ENCODE results near the gene SCFD1.
"Not testable (repeated sequence)": the region's sequence is repeated elsewhere in the genome, so short reads cannot be mapped to it uniquely, and the experiment has no call there.

The SCFD1 gene

GRCh38 chr14:30673071-30673470 lies 51.0 kb downstream of the SCFD1 start:
- DNase-seq (ENCODE audit: low read depth, low spot score): no peak

- no peak for DNase-seq (ENCODE audit: low read depth, low spot score)
Measured at GRCh38 chr14:30678926-30679431, 56.9 kb downstream of the SCFD1 start.

GRCh38 chr14:30680036-30680435 lies 57.9 kb downstream of the SCFD1 start:
- DNase-seq (ENCODE audit: low read depth, low spot score): no peak

GRCh38 chr14:30680776-30681175 lies 58.7 kb downstream of the SCFD1 start:
- not testable (repeated sequence) for DNase-seq (ENCODE audit: low read depth, low spot score)

GRCh38 chr14:30681752-30682355 lies 59.7 kb downstream of the SCFD1 start:
- no peak for DNase-seq (ENCODE audit: low read depth, low spot score)

GRCh38 chr14:30690487-30691355 lies 68.6 kb downstream of the SCFD1 start:
- DNase-seq (ENCODE audit: low read depth, low spot score): not testable (repeated sequence)

- DNase-seq (ENCODE audit: low read depth, low spot score): no peak
Measured at GRCh38 chr14:30691751-30692398, 69.8 kb downstream of the SCFD1 start.

- no peak for DNase-seq (ENCODE audit: low read depth, low spot score)
Measured at GRCh38 chr14:30692669-30693068, 70.5 kb downstream of the SCFD1 start.

GRCh38 chr14:30698463-30698862 lies 76.3 kb downstream of the SCFD1 start:
- DNase-seq (ENCODE audit: low read depth, low spot score): no peak

GRCh38 chr14:30706704-30707103 lies 84.6 kb downstream of the SCFD1 start:
- DNase-seq (ENCODE audit: low read depth, low spot score): no peak

GRCh38 chr14:30708157-30708556 lies 86.0 kb downstream of the SCFD1 start:
- no peak for DNase-seq (ENCODE audit: low read depth, low spot score)

GRCh38 chr14:30709201-30709600 lies 87.1 kb downstream of the SCFD1 start:
- no peak for DNase-seq (ENCODE audit: low read depth, low spot score)

- no peak for DNase-seq (ENCODE audit: low read depth, low spot score)
Measured at GRCh38 chr14:30710876-30711275, 88.8 kb downstream of the SCFD1 start.

- no peak for DNase-seq (ENCODE audit: low read depth, low spot score)
Measured at GRCh38 chr14:30719137-30719536, 97.0 kb downstream of the SCFD1 start.

GRCh38 chr14:30725763-30726162 lies 103.6 kb downstream of the SCFD1 start:
- DNase-seq (ENCODE audit: low read depth, low spot score): no peak

GRCh38 chr14:30728471-30728870 lies 106.4 kb downstream of the SCFD1 start:
- DNase-seq (ENCODE audit: low read depth, low spot score): no peak

- DNase-seq (ENCODE audit: low read depth, low spot score): no peak
Measured at GRCh38 chr14:30737916-30738315, 115.8 kb downstream of the SCFD1 start.

GRCh38 chr14:30738978-30739377 lies 116.9 kb downstream of the SCFD1 start:
- DNase-seq (ENCODE audit: low read depth, low spot score): no peak

- DNase-seq (ENCODE audit: low read depth, low spot score): no peak
Measured at GRCh38 chr14:30748343-30748742, 126.2 kb downstream of the SCFD1 start.

- DNase-seq (ENCODE audit: low read depth, low spot score): no peak
Measured at GRCh38 chr14:30751646-30752416, 129.7 kb downstream of the SCFD1 start.

- DNase-seq (ENCODE audit: low read depth, low spot score): no peak
Measured at GRCh38 chr14:30753452-30753851, 131.3 kb downstream of the SCFD1 start.

GRCh38 chr14:30754778-30755177 lies 132.7 kb downstream of the SCFD1 start:
- DNase-seq (ENCODE audit: low read depth, low spot score): no peak
